ENCODE results near the gene LARGE2. TPM values are rescaled to one million over a fixed set of nuclear protein-coding genes. Genes with fewer than 3 reads are reported as not detected.
"Not testable (repeated sequence)": the region's sequence is repeated elsewhere in the genome, so short reads cannot be mapped to it uniquely, and the experiment has no call there.

Gene LARGE2
- total and polyA plus RNA-seq, 2 donors (not counting 3 experiments of a cell fraction or from before 2014, with no cell fraction given), result 0.06 TPM; not detected in 1

GRCh38 chr11:45899448-45900174, 22.8 kb upstream of the LARGE2 start:
- BruUV-seq (replicated peaks), result no TSS peak
- dilution Hi-C loops (cut with MboI; ENCODE audit: extremely low pct_ligation_motif_present, low sequenced_read_pairs) (no loop called here), intact Hi-C loops (cut with micrococcal nuclease) (loop anchor here (1.0 kb wide), 1 partner anchor 19 kb away; no protein-coding TSS in a partner anchor)
- H3K36me3 ChIP-seq (ENCODE audit: control insufficient read depth in 2 of 2, extremely low read depth in 1 of 2, insufficient read depth in 2 of 2, low read length in 2 of 2), result no peaks in the 10 kb centered on the region
- peaks cover 4 to 9% of the 10 kb centered on the region in 2 experiments for H3K27me3 ChIP-seq (ENCODE audit: control insufficient read depth in 2 of 2, insufficient read depth in 2 of 2, low read length in 2 of 2)
- CTCF ChIA-PET, result interaction anchor here (0.6 to 1.0 kb wide), 3 partner anchors 28 to 493 kb away, joined by 3 read pairs; no protein-coding TSS in a partner anchor
- no peaks in the 10 kb centered on the region for H4K20me1 ChIP-seq (replicated peaks; ENCODE audit: control insufficient read depth, extremely low read depth, insufficient read depth, low read length)
- peaks cover 10% of the 10 kb centered on the region for H3K4me1 ChIP-seq (ENCODE audit: control insufficient read depth, extremely low read depth, insufficient read depth, low read length)
- TF ChIP-seq POLR2AphosphoS5 (IDR thresholded peaks at IDR 0.05; ENCODE audit: insufficient read depth, low read depth, low read length) (peak; percentile 18), CTCF (IDR thresholded peaks at IDR 0.05; ENCODE audit: extremely low read depth in 1 of 2, insufficient read depth in 1 of 2, low read depth in 1 of 2, low read length in 2 of 2) (no peak), JUN (IDR thresholded peaks at IDR 0.05; ENCODE audit: borderline replicate concordance, insufficient read depth, insufficient read length, low read depth) (peak; percentile 25)
- H3K9ac ChIP-seq (replicated peaks; ENCODE audit: extremely low read depth, insufficient read depth, low read length), result peak overlapping the region; percentile 80
- H3K27ac ChIP-seq (ENCODE audit: insufficient read depth, low read depth, low read length), result peak overlapping the region; percentile 70
- no peaks in the 10 kb centered on the region for H3K9me1 ChIP-seq (replicated peaks; ENCODE audit: control insufficient read depth, extremely low read depth, insufficient read depth, low read length)
- POLR2A ChIA-PET, result interaction anchor here (1.4 kb wide), 1 partner anchor 18 kb away, joined by 4 read pairs; the partner anchor contains the start of gene PEX16
- DNase-seq (ENCODE audit: low read depth, low spot score) (peak; percentile 70), FAIRE-seq (peak; percentile 85)
- peak overlapping the region; percentile 11 to 40 (median 26) for H3K4me3 ChIP-seq (replicated peaks in 1 of 3; ENCODE audit: insufficient read depth in 1 of 3, low read depth in 1 of 3, low read length in 3 of 3)
- no peaks in the 10 kb centered on the region for H3K9me3 ChIP-seq (replicated peaks; ENCODE audit: control insufficient read depth, insufficient read depth, low read length)
- peak overlapping the region; percentile 52 for H3K4me2 ChIP-seq (ENCODE audit: insufficient read depth, low read length)
- H2AFZ ChIP-seq (ENCODE audit: low read depth, low read length), result peak overlapping the region; percentile 77
- H3K79me2 ChIP-seq (ENCODE audit: control insufficient read depth, insufficient read depth, low read length), result no peaks in the 10 kb centered on the region

DNA sequence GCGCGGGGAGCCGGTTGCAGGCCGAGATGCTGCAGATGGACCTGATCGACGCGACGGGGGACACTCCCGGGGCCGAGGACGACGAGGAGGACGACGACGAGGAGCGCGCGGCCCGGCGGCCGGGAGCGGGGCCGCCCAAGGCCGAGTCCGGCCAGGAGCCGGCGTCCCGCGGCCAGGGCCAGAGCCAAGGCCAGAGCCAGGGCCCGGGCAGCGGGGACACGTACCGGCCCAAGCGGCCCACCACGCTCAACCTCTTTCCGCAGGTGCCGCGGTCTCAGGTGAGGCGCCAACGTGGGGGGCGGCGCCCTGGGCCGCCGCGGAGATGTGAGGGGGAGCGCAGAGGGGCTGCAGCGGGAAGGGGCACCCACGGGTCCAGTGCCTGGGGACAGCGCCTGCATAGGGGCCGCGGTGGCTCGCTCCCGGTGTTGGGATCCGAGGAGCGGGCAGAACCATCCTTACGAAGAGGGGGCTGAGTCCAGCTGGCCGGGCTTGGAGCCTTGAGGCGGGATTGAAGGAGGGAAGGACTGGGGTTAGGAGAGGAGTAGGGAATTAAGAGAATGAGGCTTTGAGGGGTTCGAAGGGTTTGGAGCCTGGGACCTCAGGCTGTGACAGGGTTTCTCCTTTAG, 22.2 kb upstream of the LARGE2 start:
- DNase-seq (ENCODE audit: low read depth, low spot score); H3K27ac ChIP-seq (ENCODE audit: insufficient read depth, low read depth, low read length); H3K9me3 ChIP-seq (replicated peaks; ENCODE audit: control insufficient read depth, insufficient read depth, low read length); H3K79me2 ChIP-seq (ENCODE audit: control insufficient read depth, insufficient read depth, low read length); H4K20me1 ChIP-seq (replicated peaks; ENCODE audit: control insufficient read depth, extremely low read depth, insufficient read depth, low read length); intact Hi-C loops (cut with micrococcal nuclease); POLR2A ChIA-PET; H3K36me3 ChIP-seq (ENCODE audit: control insufficient read depth in 2 of 2, extremely low read depth in 1 of 2, insufficient read depth in 2 of 2, low read length in 2 of 2); FAIRE-seq; dilution Hi-C loops (cut with MboI; ENCODE audit: extremely low pct_ligation_motif_present, low sequenced_read_pairs); H3K9me1 ChIP-seq (replicated peaks; ENCODE audit: control insufficient read depth, extremely low read depth, insufficient read depth, low read length); CTCF ChIA-PET; H3K27me3 ChIP-seq (ENCODE audit: control insufficient read depth in 2 of 2, insufficient read depth in 2 of 2, low read length in 2 of 2); BruUV-seq (replicated peaks): not testable (repeated sequence)
- Histone ChIP-seq H3K9ac (replicated peaks; ENCODE audit: extremely low read depth, insufficient read depth, low read length) (peak overlapping the region; percentile 41), H3K4me2 (ENCODE audit: insufficient read depth, low read length) (peak overlapping the region; percentile 67), H3K4me3 (replicated peaks in 1 of 3; ENCODE audit: insufficient read depth in 1 of 3, low read depth in 1 of 3, low read length in 3 of 3) (peak overlapping the region; percentile 35 to 45 (median 40)), H3K4me1 (ENCODE audit: control insufficient read depth, extremely low read depth, insufficient read depth, low read length) (peaks cover 10% of the 10 kb centered on the region), H2AFZ (ENCODE audit: low read depth, low read length) (peak overlapping the region; percentile 68)

Measured in endothelial cell of umbilical vein (primary cell).